HG02798 (cell line): ENCODE data around the gene SEMA3A.

ENCODE experiments used
- ATAC-seq: cut with Tn5 transposase; IDR thresholded peaks from one replicate; pipeline ENCODE4 v1.9.1; 2021; ENCODE audit warnings: mild to moderate bottlenecking; ENCODE audit not compliant: unreplicated experiment, poor library complexity

SEMA3A gene

GRCh38 chr7:84113906-84114850, 80.4 kb downstream of the SEMA3A start:
- no peak for ATAC-seq

GRCh38 chr7:84113286-84113685, 81.3 kb downstream of the SEMA3A start:
- no peak for ATAC-seq

- ATAC-seq = no peak
Measured at GRCh38 chr7:84112771-84113170, 81.8 kb downstream of the SEMA3A start.

- ATAC-seq = no peak
Measured at GRCh38 chr7:84111842-84112241, 82.7 kb downstream of the SEMA3A start.

GRCh38 chr7:84110400-84110799, 84.2 kb downstream of the SEMA3A start:
- no peak for ATAC-seq

- ATAC-seq = no peak
Measured at GRCh38 chr7:84108787-84109186, 85.8 kb downstream of the SEMA3A start.

- ATAC-seq = no peak
Measured at GRCh38 chr7:84108119-84108518, 86.5 kb downstream of the SEMA3A start.

- ATAC-seq = no peak
Measured at GRCh38 chr7:84107259-84107658, 87.3 kb downstream of the SEMA3A start.

- no peak for ATAC-seq
Measured at GRCh38 chr7:84106291-84106690, 88.3 kb downstream of the SEMA3A start.

- ATAC-seq = no peak
Measured at GRCh38 chr7:84105586-84105985, 89.0 kb downstream of the SEMA3A start.

GRCh38 chr7:84104826-84105225, 89.8 kb downstream of the SEMA3A start:
- no peak for ATAC-seq

GRCh38 chr7:84102213-84102612, 92.4 kb downstream of the SEMA3A start:
- ATAC-seq = no peak

GRCh38 chr7:84100866-84101265, 93.7 kb downstream of the SEMA3A start:
- no peak for ATAC-seq

- ATAC-seq = no peak
Measured at GRCh38 chr7:84095971-84096370, 98.6 kb downstream of the SEMA3A start.

GRCh38 chr7:84092207-84092606, 102.4 kb downstream of the SEMA3A start:
- ATAC-seq = no peak

- no peak for ATAC-seq
Measured at GRCh38 chr7:84091318-84091717, 103.3 kb downstream of the SEMA3A start.

- no peak for ATAC-seq
Measured at GRCh38 chr7:84088802-84089201, 105.8 kb downstream of the SEMA3A start.

- ATAC-seq = no peak
Measured at GRCh38 chr7:84085998-84086397, 108.6 kb downstream of the SEMA3A start.

- no peak for ATAC-seq
Measured at GRCh38 chr7:84085147-84085546, 109.4 kb downstream of the SEMA3A start.

- ATAC-seq = no peak
Measured at GRCh38 chr7:84083846-84084245, 110.7 kb downstream of the SEMA3A start.

- ATAC-seq = no peak
Measured at GRCh38 chr7:84081973-84082522, 112.5 kb downstream of the SEMA3A start.

- no peak for ATAC-seq
Measured at GRCh38 chr7:84077336-84077735, 117.3 kb downstream of the SEMA3A start.
